ENCODE results near the gene VASH1. TPM values are rescaled to one million over a fixed set of nuclear protein-coding genes. Genes with fewer than 3 reads are reported as not detected.

Gene VASH1
- total RNA-seq, 1 experiment from 2014 or later, result 5.2 TPM

GRCh38 chr14:76759589-76759988, 1.7 kb upstream of the VASH1 start:
- no peaks in the 10 kb centered on the region; the same call in 1 of the 2 replicates for H3K36me3 ChIP-seq (ENCODE audit: control insufficient read depth, insufficient read depth, low read length)
- no peaks in the 10 kb centered on the region for H3K27me3 ChIP-seq (ENCODE audit: control insufficient read depth, insufficient read depth, low read length)
- DNase-seq (ENCODE audit: low read depth, low spot score) (no peak), ATAC-seq (no peak)
- intact Hi-C loops (cut with micrococcal nuclease; ENCODE audit: unreplicated experiment) (no loop called here), in situ Hi-C loops (cut with HindIII; ENCODE audit: low pct_unique_long_range_greater_than_20kb, low sequenced_read_pairs) (no loop called here)
- no peak overlapping the region for H3K4me3 ChIP-seq (ENCODE audit: low read depth in 2 of 2, low read length in 2 of 2)
- no peaks in the 10 kb centered on the region for H3K9me3 ChIP-seq (ENCODE audit: control insufficient read depth, insufficient read depth, low read depth, low read length)
- no peak for TF ChIP-seq REST (IDR thresholded peaks at IDR 0.05; ENCODE audit: insufficient read depth in 1 of 2, low read depth in 2 of 2, low read length in 1 of 2)
- TF ChIP-seq CTCF (IDR thresholded peaks at IDR 0.05), result no peak
- H3K4me1 ChIP-seq (ENCODE audit: control insufficient read depth, insufficient read depth, low read length), result no peaks in the 10 kb centered on the region
- BruUV-seq (replicated peaks), result no TSS peak
- ChIA-PET POLR2A (no interaction called here), CTCF (interaction anchor here (0.6 kb wide), 1 partner anchor 47 kb away, joined by 5 read pairs; no protein-coding TSS in a partner anchor)
- H3K27ac ChIP-seq (ENCODE audit: low read length), result no peak overlapping the region

GRCh38 chr14:76760331-76761135, 735 bp upstream of the VASH1 start:
- ChIA-PET CTCF (no interaction called here), POLR2A (no interaction called here)
- Histone ChIP-seq H3K36me3 (ENCODE audit: control insufficient read depth, insufficient read depth, low read length) (no peaks in the 10 kb centered on the region; the same call in 1 of the 2 replicates), H3K4me3 (ENCODE audit: low read depth in 2 of 2, low read length in 2 of 2) (peak overlapping the region; percentile 51 to 52), H3K27me3 (ENCODE audit: control insufficient read depth, insufficient read depth, low read length) (no peaks in the 10 kb centered on the region), H3K4me1 (ENCODE audit: control insufficient read depth, insufficient read depth, low read length) (no peaks in the 10 kb centered on the region), H3K27ac (ENCODE audit: low read length) (no peak overlapping the region), H3K9me3 (ENCODE audit: control insufficient read depth, insufficient read depth, low read depth, low read length) (no peaks in the 10 kb centered on the region)
- intact Hi-C loops (cut with micrococcal nuclease; ENCODE audit: unreplicated experiment), result no loop called here
- ATAC-seq (no peak), DNase-seq (ENCODE audit: low read depth, low spot score) (no peak)
- BruUV-seq (replicated peaks), result no TSS peak
- TF ChIP-seq REST (IDR thresholded peaks at IDR 0.05; ENCODE audit: insufficient read depth in 1 of 2, low read depth in 2 of 2, low read length in 1 of 2) (no peak), TCF7L2 (IDR thresholded peaks at IDR 0.05; ENCODE audit: low read depth, low read length) (no peak), POLR2AphosphoS5 (IDR thresholded peaks at IDR 0.05; ENCODE audit: low read depth, low read length) (no peak), SIN3A (IDR thresholded peaks at IDR 0.05; ENCODE audit: borderline replicate concordance, insufficient read depth, low read depth, low read length) (no peak), CTCF (IDR thresholded peaks at IDR 0.05) (no peak)
- in situ Hi-C loops (cut with HindIII; ENCODE audit: low pct_unique_long_range_greater_than_20kb, low sequenced_read_pairs), result no loop called here
